ENCODE results near the gene B3GAT3.

DNA sequence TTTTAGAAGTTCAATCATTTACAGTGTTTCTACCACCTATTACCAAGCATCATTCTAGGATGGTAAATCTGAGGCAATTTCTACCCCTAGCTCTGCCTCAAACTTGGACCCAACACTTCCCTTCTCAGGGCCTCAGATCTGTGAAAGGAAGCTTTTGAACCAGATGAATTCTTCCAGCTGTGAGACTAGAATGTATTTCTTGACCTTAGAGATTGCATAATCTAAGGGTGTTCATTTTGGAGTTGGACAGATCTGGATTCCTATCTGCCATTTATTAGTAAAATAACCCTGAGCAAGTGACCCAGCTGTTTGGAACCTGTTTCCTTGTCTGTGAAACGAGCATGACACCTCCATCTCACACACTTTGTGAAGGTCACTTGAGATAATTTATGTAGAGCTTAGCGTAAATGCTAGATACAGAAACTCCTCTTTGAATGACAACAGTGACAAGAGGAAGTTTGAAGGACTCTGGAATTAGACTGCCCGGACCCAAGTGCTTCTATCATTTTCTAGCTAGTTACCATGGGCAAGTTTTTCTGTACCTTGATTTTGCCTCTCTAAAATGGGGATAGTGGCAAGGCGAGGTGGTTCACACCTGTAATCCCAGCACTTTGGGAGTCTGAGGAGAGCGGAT is 35.1 kb upstream of the B3GAT3 start:
- TF ChIP-seq, protein P1, sequence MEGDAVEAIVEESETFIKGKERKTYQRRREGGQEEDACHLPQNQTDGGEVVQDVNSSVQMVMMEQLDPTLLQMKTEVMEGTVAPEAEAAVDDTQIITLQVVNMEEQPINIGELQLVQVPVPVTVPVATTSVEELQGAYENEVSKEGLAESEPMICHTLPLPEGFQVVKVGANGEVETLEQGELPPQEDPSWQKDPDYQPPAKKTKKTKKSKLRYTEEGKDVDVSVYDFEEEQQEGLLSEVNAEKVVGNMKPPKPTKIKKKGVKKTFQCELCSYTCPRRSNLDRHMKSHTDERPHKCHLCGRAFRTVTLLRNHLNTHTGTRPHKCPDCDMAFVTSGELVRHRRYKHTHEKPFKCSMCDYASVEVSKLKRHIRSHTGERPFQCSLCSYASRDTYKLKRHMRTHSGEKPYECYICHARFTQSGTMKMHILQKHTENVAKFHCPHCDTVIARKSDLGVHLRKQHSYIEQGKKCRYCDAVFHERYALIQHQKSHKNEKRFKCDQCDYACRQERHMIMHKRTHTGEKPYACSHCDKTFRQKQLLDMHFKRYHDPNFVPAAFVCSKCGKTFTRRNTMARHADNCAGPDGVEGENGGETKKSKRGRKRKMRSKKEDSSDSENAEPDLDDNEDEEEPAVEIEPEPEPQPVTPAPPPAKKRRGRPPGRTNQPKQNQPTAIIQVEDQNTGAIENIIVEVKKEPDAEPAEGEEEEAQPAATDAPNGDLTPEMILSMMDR (IDR thresholded peaks at IDR 0.05), result no peak
- TF ChIP-seq POLR2A (IDR thresholded peaks at IDR 0.05), result no peak
